Ascending aorta (tissue), 2 donors: Measurements from ENCODE around the gene RENBP. TPM values are rescaled to one million over a fixed set of nuclear protein-coding genes. Genes with fewer than 3 reads are reported as not detected.
A peak's percentile ranks its signal among the peaks of the same experiment; 100 is the strongest.

Source experiments
- DNase-seq, 2 donors: peaks; one replicate each; pipeline ENCODE4 v3.0.0-alpha.2; 2019; ENCODE audit warnings: low spot score in 2 of 2
- H3K27ac ChIP-seq, 2 donors: fragments of 200-600 bp; sonication (generic); one replicate each; pipeline ENCODE4 v1.5.1; 2016 to 2017; ENCODE audit warnings: mild to moderate bottlenecking in 1 of 2
- H3K27me3 ChIP-seq: fragments of 200-600 bp; sonication (generic); one replicate; pipeline ENCODE4 v1.5.1; 2017
- H3K36me3 ChIP-seq, 2 donors: fragments of 200-600 bp; sonication (generic); one replicate each; pipeline ENCODE4 v1.5.1; 2016
- H3K4me1 ChIP-seq, 2 donors: fragments of 200-600 bp; sonication (generic); one replicate each; pipeline ENCODE4 v1.5.1; 2016 to 2017; ENCODE audit warnings: mild to moderate bottlenecking in 1 of 2
- H3K4me3 ChIP-seq, 2 donors: fragments of 200-600 bp; sonication (generic); one replicate each; pipeline ENCODE4 v1.5.1; 2016 to 2017; ENCODE audit warnings: mild to moderate bottlenecking in 1 of 2
- H3K9me3 ChIP-seq, 2 donors: fragments of 200-600 bp; sonication (generic); one replicate each; pipeline ENCODE4 v1.5.1; 2016
- CTCF ChIP-seq, 3 experiments: fragments of 200-600 bp in 2 of 3; fragments of 450-650 bp in 1 of 3; sonication (generic) in 2 of 3; IDR thresholded peaks; one replicate each; pipeline ENCODE4 v1.5.1; 2016 to 2019; ENCODE audit warnings: antibody characterized with exemption in 3 of 3, mild to moderate bottlenecking in 1 of 3, moderate library complexity in 1 of 3
- intact Hi-C: fragments of 100-400 bp; cut with DNase I; formaldehyde crosslinking; loops from one replicate; pipeline ENCODE4 v1.15.1; 2023
- total RNA-seq: library from RNA; depleted of rRNA; stranded (reverse); fragments of >200 nt; gene quantifications from one replicate; pipeline ENCODE4 v1.1.0, GENCODE V29; 2016

The RENBP gene
- total RNA-seq, 1 donor from 2014 or later = 15.5 TPM

- no peaks in the 10 kb centered on the region for H3K4me1 ChIP-seq
- DNase-seq = no peak
- no peak overlapping the region for H3K27ac ChIP-seq
- no peak for TF ChIP-seq CTCF (IDR thresholded peaks at IDR 0.05)
- intact Hi-C loops = no loop called here
- H3K4me3 ChIP-seq = no peak overlapping the region
- no peaks in the 10 kb centered on the region for H3K27me3 ChIP-seq
- no peaks in the 10 kb centered on the region for H3K9me3 ChIP-seq
- no peaks in the 10 kb centered on the region for H3K36me3 ChIP-seq
Measured at GRCh38 chrX:153989973-153990655, 45.7 kb upstream of the RENBP start.

GRCh38 chrX:153988493-153988892 is 44.0 kb upstream of the RENBP start:
- intact Hi-C loops = no loop called here
- no peaks in the 10 kb centered on the region for H3K27me3 ChIP-seq
- H3K9me3 ChIP-seq = no peaks in the 10 kb centered on the region
- TF ChIP-seq CTCF (IDR thresholded peaks at IDR 0.05) = no peak
- no peaks in the 10 kb centered on the region for H3K36me3 ChIP-seq
- no peak overlapping the region for H3K4me3 ChIP-seq
- H3K27ac ChIP-seq = no peak overlapping the region
- DNase-seq = no peak
- H3K4me1 ChIP-seq = no peaks in the 10 kb centered on the region

- H3K9me3 ChIP-seq = no peaks in the 10 kb centered on the region
- no peaks in the 10 kb centered on the region for H3K36me3 ChIP-seq
- no peaks in the 10 kb centered on the region for H3K4me1 ChIP-seq
- H3K4me3 ChIP-seq = no peak overlapping the region
- H3K27me3 ChIP-seq = no peaks in the 10 kb centered on the region
- TF ChIP-seq CTCF (IDR thresholded peaks at IDR 0.05) = no peak
- peak overlapping the region in 1 of 2 donors; percentile 70 for H3K27ac ChIP-seq
- no peak for DNase-seq
- intact Hi-C loops = no loop called here
Measured at GRCh38 chrX:153984351-153985178, 40.1 kb upstream of the RENBP start.

- H3K9me3 ChIP-seq = no peaks in the 10 kb centered on the region
- no peaks in the 10 kb centered on the region for H3K36me3 ChIP-seq
- H3K4me1 ChIP-seq = no peaks in the 10 kb centered on the region
- H3K27ac ChIP-seq = no peak overlapping the region
- intact Hi-C loops = no loop called here
- H3K27me3 ChIP-seq = no peaks in the 10 kb centered on the region
- no peak overlapping the region for H3K4me3 ChIP-seq
- no peak for TF ChIP-seq CTCF (IDR thresholded peaks at IDR 0.05)
- no peak for DNase-seq
Measured at GRCh38 chrX:153983321-153983801, 38.9 kb upstream of the RENBP start.

GRCh38 chrX:153981771-153982533 is 37.5 kb upstream of the RENBP start:
- Histone ChIP-seq H3K27ac (no peak overlapping the region), H3K4me3 (no peak overlapping the region), H3K4me1 (no peaks in the 10 kb centered on the region), H3K9me3 (no peaks in the 10 kb centered on the region), H3K27me3 (no peaks in the 10 kb centered on the region), H3K36me3 (no peaks in the 10 kb centered on the region)
- no peak for TF ChIP-seq CTCF (IDR thresholded peaks at IDR 0.05)
- intact Hi-C loops = no loop called here
- no peak for DNase-seq
